Trophoblast cell (in vitro differentiated cells and primary cell): ENCODE measurements around the gene SPATA6.

Source experiments
- DNase-seq, 2 donors: peaks; one replicate each; pipeline ENCODE4 v3.0.0-alpha.2; 2016
- H2AFZ ChIP-seq: 2 replicates; pipeline ENCODE4 v1.6.1; 2013; ENCODE audit warnings: low read length, moderate library complexity, mild to moderate bottlenecking; ENCODE audit not compliant: insufficient read depth, poor library complexity
- H2AK5ac ChIP-seq: 2 replicates; pipeline ENCODE4 v1.6.1; 2013; ENCODE audit warnings: mild to moderate bottlenecking, low read length
- H2BK120ac ChIP-seq: 2 replicates; pipeline ENCODE4 v1.6.1; 2013; ENCODE audit warnings: low read length, mild to moderate bottlenecking, moderate library complexity; ENCODE audit not compliant: insufficient read depth, poor library complexity
- H2BK12ac ChIP-seq: 2 replicates; pipeline ENCODE4 v1.6.1; 2013; ENCODE audit warnings: mild to moderate bottlenecking, low read length, moderate library complexity
- H2BK5ac ChIP-seq: 2 replicates; pipeline ENCODE4 v1.6.1; 2013; ENCODE audit warnings: low read length, low read depth, moderate library complexity, mild to moderate bottlenecking; ENCODE audit not compliant: poor library complexity
- H3K14ac ChIP-seq: 2 replicates; pipeline ENCODE4 v1.6.1; 2013; ENCODE audit warnings: mild to moderate bottlenecking, low read length
- H3K18ac ChIP-seq: 2 replicates; pipeline ENCODE4 v1.6.1; 2013; ENCODE audit warnings: mild to moderate bottlenecking, low read length
- H3K23ac ChIP-seq: 2 replicates; pipeline ENCODE4 v1.6.1; 2013; ENCODE audit warnings: low read length
- H3K27ac ChIP-seq: 2 replicates; pipeline ENCODE4 v1.5.1; 2013; ENCODE audit warnings: low read depth, mild to moderate bottlenecking, inconsistent platforms, low read length, moderate library complexity
- H3K27me3 ChIP-seq: 2 replicates; pipeline ENCODE4 v1.6.1; 2013; ENCODE audit warnings: inconsistent platforms, mild to moderate bottlenecking, low read length, moderate library complexity; ENCODE audit not compliant: insufficient read depth
- H3K36me3 ChIP-seq, 2 experiments: 1 replicate in 1 of 2; 2 replicates in 1 of 2; pipeline ENCODE4 v1.6.1; 2013; ENCODE audit warnings: low read length in 2 of 2, mild to moderate bottlenecking in 2 of 2, moderate library complexity in 1 of 2; ENCODE audit not compliant: insufficient read depth in 2 of 2, control insufficient read depth in 1 of 2
- H3K4ac ChIP-seq: 2 replicates; pipeline ENCODE4 v1.6.1; 2013; ENCODE audit warnings: low read depth, mild to moderate bottlenecking, low read length, moderate library complexity
- H3K4me1 ChIP-seq, 2 experiments: 1 replicate in 1 of 2; 2 replicates in 1 of 2; pipeline ENCODE4 v1.6.1; 2013; ENCODE audit warnings: low read length in 2 of 2, mild to moderate bottlenecking in 2 of 2, moderate library complexity in 1 of 2; ENCODE audit not compliant: insufficient read depth in 2 of 2, control insufficient read depth in 1 of 2
- H3K4me2 ChIP-seq: 2 replicates; pipeline ENCODE4 v1.6.1; 2013; ENCODE audit warnings: inconsistent platforms, mild to moderate bottlenecking, low read length, moderate library complexity
- H3K4me3 ChIP-seq: 2 replicates; pipeline ENCODE4 v1.5.1; 2013; ENCODE audit warnings: mild to moderate bottlenecking, low read depth, low read length, inconsistent platforms
- H3K79me1 ChIP-seq: one replicate; pipeline ENCODE4 v1.6.1; 2013; ENCODE audit warnings: low read length
- H3K79me2 ChIP-seq: 2 replicates; pipeline ENCODE4 v1.6.1; 2013; ENCODE audit warnings: low read length, mild to moderate bottlenecking; ENCODE audit not compliant: control insufficient read depth, insufficient read depth, poor library complexity
- H3K9ac ChIP-seq: 2 replicates; pipeline ENCODE4 v1.6.1; 2013; ENCODE audit warnings: mild to moderate bottlenecking, low read length
- H3K9me3 ChIP-seq: 2 replicates; pipeline ENCODE4 v1.6.1; 2013; ENCODE audit warnings: low read depth, mild to moderate bottlenecking, control low read depth, inconsistent platforms, low read length; ENCODE audit not compliant: insufficient read depth
- H4K12ac ChIP-seq: 2 replicates; pipeline ENCODE4 v1.6.1; 2013; ENCODE audit warnings: low read depth, mild to moderate bottlenecking, low read length, moderate library complexity
- H4K8ac ChIP-seq: 2 replicates; pipeline ENCODE4 v1.6.1; 2013; ENCODE audit warnings: low read depth, mild to moderate bottlenecking, low read length, moderate library complexity
- H4K91ac ChIP-seq: one replicate; pipeline ENCODE4 v1.6.1; 2013; ENCODE audit warnings: low read depth, mild to moderate bottlenecking, low read length, moderate library complexity
- WGBS: extraction: QIAGEN DNeasy Blood & Tissue Kit; methylation state at CpG from one replicate; pipeline ENCODE4 v1.1.7; 2013; ENCODE audit warnings: missing lambda C conversion rate; ENCODE audit not compliant: insufficient read length, insufficient coverage; ENCODE audit errors: extremely low coverage; 5-methylcytosine and 5-hydroxymethylcytosine counted together

SPATA6 gene

DNA sequence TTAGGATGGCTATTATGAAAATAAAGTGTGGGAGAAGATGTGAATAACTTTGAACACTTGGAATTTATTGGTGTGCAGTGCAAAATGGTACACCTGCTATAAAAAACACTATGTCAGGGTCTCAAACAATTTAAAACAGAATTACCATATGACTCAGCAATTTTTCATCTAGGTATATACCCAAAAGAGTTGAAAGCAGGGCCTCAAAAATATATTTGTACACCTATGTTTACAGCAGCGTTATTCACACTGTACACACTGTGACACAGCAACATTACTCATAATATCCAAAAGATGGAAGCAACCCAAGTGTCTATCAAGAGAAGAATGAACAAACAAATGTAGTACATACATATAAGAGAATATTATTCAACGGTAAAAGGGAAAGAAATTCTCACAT, 75.8 kb downstream of the SPATA6 start:
- no peak overlapping the region for H2BK120ac ChIP-seq
- H4K12ac ChIP-seq = no peak overlapping the region
- no peak overlapping the region for H4K91ac ChIP-seq
- DNase-seq = no peak
- no peaks in the 10 kb centered on the region for H3K79me2 ChIP-seq
- no peak overlapping the region for H3K23ac ChIP-seq
- no peaks in the 10 kb centered on the region for H3K36me3 ChIP-seq
- H3K18ac ChIP-seq = no peak overlapping the region
- no peak overlapping the region for H4K8ac ChIP-seq
- no peak overlapping the region for H2BK12ac ChIP-seq
- no CpG with 5 or more reads among the region's 2 CpGs for WGBS
- no peak overlapping the region for H2AK5ac ChIP-seq
- no peak overlapping the region for H3K4me2 ChIP-seq
- no peaks in the 10 kb centered on the region for H3K79me1 ChIP-seq
- no peaks in the 10 kb centered on the region for H3K27me3 ChIP-seq
- no peak overlapping the region for H3K4ac ChIP-seq
- no peaks in the 10 kb centered on the region for H3K9me3 ChIP-seq
- H3K4me3 ChIP-seq = no peak overlapping the region
- H3K9ac ChIP-seq = no peak overlapping the region
- H3K27ac ChIP-seq = no peak overlapping the region
- no peaks in the 10 kb centered on the region for H3K4me1 ChIP-seq
- H2AFZ ChIP-seq = no peak overlapping the region
- H3K14ac ChIP-seq = no peak overlapping the region
- H2BK5ac ChIP-seq = no peak overlapping the region

DNA sequence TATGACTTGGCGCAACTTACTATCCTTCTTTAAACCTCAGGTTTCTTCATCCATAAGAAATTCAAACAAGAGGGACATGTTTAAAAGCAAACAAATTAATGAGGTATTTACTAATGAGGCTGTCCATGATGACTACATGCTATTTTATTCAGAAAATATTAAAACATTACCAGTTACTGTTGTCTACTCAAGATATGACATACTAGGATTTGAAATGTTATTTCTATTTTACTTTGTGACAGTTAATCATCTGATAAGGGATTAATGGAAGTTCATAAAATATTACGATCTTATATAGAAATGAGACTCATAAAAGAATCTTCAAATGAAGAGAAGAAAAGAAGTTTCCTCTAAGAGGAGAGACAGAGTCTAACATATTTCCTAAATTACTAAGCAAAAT, 80.1 kb downstream of the SPATA6 start:
- Histone ChIP-seq H3K4ac (no peak overlapping the region), H3K4me1 (no peaks in the 10 kb centered on the region), H2BK12ac (no peak overlapping the region), H3K4me3 (no peak overlapping the region), H2AK5ac (no peak overlapping the region), H2BK5ac (no peak overlapping the region), H3K36me3 (no peaks in the 10 kb centered on the region), H3K9ac (no peak overlapping the region), H3K27ac (no peak overlapping the region), H3K79me2 (no peaks in the 10 kb centered on the region), H3K27me3 (no peaks in the 10 kb centered on the region), H4K91ac (no peak overlapping the region), H2BK120ac (no peak overlapping the region), H3K14ac (no peak overlapping the region), H3K18ac (no peak overlapping the region), H3K79me1 (no peaks in the 10 kb centered on the region), H2AFZ (no peak overlapping the region), H4K8ac (no peak overlapping the region), H3K4me2 (no peak overlapping the region), H3K9me3 (peaks cover 9% of the 10 kb centered on the region), H4K12ac (no peak overlapping the region), H3K23ac (no peak overlapping the region)
- WGBS = no CpG with 5 or more reads among the region's 2 CpGs
- DNase-seq = no peak

DNA sequence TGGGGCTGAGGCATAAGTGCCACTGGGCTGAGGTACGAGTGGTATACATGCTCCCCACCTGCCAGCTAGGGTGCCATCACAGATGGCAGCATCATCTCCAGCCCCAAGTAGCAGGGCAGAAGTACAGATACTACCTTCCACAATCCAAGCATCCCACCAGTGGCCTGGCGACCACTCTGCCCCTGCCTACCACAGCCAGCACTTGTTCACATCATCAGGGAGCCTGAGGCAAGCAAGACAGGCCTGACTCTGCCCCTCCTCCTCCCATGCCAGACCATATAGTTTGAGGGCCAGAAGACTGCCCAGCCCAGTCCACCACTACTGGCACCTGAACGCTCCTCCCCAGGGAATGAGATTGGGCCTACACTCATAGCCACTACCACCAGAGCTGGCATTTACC, 84.6 kb downstream of the SPATA6 start:
- no peaks in the 10 kb centered on the region for H3K79me1 ChIP-seq
- WGBS = no CpG with 5 or more reads among the region's 3 CpGs
- H4K8ac ChIP-seq = no peak overlapping the region
- no peak overlapping the region for H4K91ac ChIP-seq
- H2BK120ac ChIP-seq = no peak overlapping the region
- H3K18ac ChIP-seq = no peak overlapping the region
- no peak overlapping the region for H3K9ac ChIP-seq
- no peak overlapping the region for H3K14ac ChIP-seq
- H3K27me3 ChIP-seq = no peaks in the 10 kb centered on the region
- H3K4me3 ChIP-seq = no peak overlapping the region
- H3K4ac ChIP-seq = no peak overlapping the region
- H4K12ac ChIP-seq = no peak overlapping the region
- H3K9me3 ChIP-seq = peaks cover 9% of the 10 kb centered on the region
- no peak overlapping the region for H2AFZ ChIP-seq
- H2BK5ac ChIP-seq = no peak overlapping the region
- no peak overlapping the region for H2AK5ac ChIP-seq
- H3K4me2 ChIP-seq = no peak overlapping the region
- no peak overlapping the region for H3K23ac ChIP-seq
- no peaks in the 10 kb centered on the region for H3K4me1 ChIP-seq
- no peak for DNase-seq
- H3K36me3 ChIP-seq = no peaks in the 10 kb centered on the region
- no peak overlapping the region for H2BK12ac ChIP-seq
- H3K27ac ChIP-seq = no peak overlapping the region
- no peaks in the 10 kb centered on the region for H3K79me2 ChIP-seq

DNA sequence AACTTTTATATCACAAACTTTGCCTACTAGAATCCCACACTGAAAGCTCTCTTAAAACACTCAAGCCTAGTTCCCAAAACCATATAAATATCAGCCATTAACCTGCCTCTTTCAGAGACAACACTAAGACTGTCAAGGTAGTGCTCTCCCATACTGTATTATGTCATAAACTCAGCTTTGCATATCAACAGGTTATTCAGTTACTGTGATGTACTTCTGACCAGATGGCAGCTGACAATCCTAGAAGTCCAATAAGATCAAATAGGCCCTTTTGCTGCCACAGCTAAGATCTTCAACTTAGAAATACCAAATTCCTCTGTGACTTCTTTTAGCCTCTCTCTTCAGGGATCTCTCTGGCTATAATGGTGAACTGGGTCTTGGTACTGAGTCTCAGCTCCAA, 97.2 kb downstream of the SPATA6 start:
- Histone ChIP-seq H4K8ac (no peak overlapping the region), H3K36me3 (no peaks in the 10 kb centered on the region), H3K4me1 (no peaks in the 10 kb centered on the region), H3K27me3 (no peaks in the 10 kb centered on the region), H3K14ac (no peak overlapping the region), H2AFZ (no peak overlapping the region), H2AK5ac (no peak overlapping the region), H3K9ac (no peak overlapping the region), H3K27ac (no peak overlapping the region), H2BK5ac (no peak overlapping the region), H2BK12ac (no peak overlapping the region), H3K79me1 (no peaks in the 10 kb centered on the region), H4K12ac (no peak overlapping the region), H4K91ac (no peak overlapping the region), H3K9me3 (peaks cover 3% of the 10 kb centered on the region), H3K4me3 (no peak overlapping the region), H3K4ac (no peak overlapping the region), H3K23ac (no peak overlapping the region), H3K4me2 (no peak overlapping the region), H3K79me2 (no peaks in the 10 kb centered on the region), H3K18ac (no peak overlapping the region), H2BK120ac (no peak overlapping the region)
- no peak for DNase-seq

DNA sequence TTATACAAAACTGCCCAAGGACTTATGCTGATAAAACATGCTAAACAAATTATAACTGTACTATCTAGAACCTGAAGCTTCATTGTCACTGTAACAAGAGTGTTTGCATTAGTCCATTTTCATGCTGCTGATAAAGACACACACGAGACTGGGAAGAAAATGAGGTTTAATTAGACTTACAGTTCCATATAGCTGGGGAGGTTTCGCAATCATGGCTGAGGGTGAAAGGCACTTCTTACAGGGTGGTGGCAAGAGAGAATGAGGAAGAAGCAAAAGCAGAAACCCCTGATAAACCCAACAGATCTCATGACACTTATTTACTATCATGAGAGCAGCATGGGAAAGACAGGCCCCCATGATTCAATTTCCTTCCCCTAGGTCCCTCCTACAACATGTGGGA, 100.4 kb downstream of the SPATA6 start:
- H3K27ac ChIP-seq = no peak overlapping the region
- no peak overlapping the region for H3K18ac ChIP-seq
- no peaks in the 10 kb centered on the region for H3K79me2 ChIP-seq
- no peak overlapping the region for H3K4ac ChIP-seq
- H2BK12ac ChIP-seq = no peak overlapping the region
- no peak overlapping the region for H2AFZ ChIP-seq
- H3K4me3 ChIP-seq = no peak overlapping the region
- H4K91ac ChIP-seq = no peak overlapping the region
- H3K4me1 ChIP-seq = no peaks in the 10 kb centered on the region
- no peak overlapping the region for H3K4me2 ChIP-seq
- DNase-seq = no peak
- no peaks in the 10 kb centered on the region for H3K79me1 ChIP-seq
- no peak overlapping the region for H2BK120ac ChIP-seq
- H3K36me3 ChIP-seq = no peaks in the 10 kb centered on the region
- H2AK5ac ChIP-seq = no peak overlapping the region
- no peaks in the 10 kb centered on the region for H3K27me3 ChIP-seq
- H4K8ac ChIP-seq = no peak overlapping the region
- no peak overlapping the region for H3K23ac ChIP-seq
- whole genome bisulfite sequencing = no CpG with 5 or more reads among the region's 2 CpGs
- H3K9ac ChIP-seq = no peak overlapping the region
- H3K9me3 ChIP-seq = peaks cover 3% of the 10 kb centered on the region
- no peak overlapping the region for H2BK5ac ChIP-seq
- no peak overlapping the region for H3K14ac ChIP-seq
- no peak overlapping the region for H4K12ac ChIP-seq
